ENCODE measurements around the gene RASA3.

Gene RASA3

DNA sequence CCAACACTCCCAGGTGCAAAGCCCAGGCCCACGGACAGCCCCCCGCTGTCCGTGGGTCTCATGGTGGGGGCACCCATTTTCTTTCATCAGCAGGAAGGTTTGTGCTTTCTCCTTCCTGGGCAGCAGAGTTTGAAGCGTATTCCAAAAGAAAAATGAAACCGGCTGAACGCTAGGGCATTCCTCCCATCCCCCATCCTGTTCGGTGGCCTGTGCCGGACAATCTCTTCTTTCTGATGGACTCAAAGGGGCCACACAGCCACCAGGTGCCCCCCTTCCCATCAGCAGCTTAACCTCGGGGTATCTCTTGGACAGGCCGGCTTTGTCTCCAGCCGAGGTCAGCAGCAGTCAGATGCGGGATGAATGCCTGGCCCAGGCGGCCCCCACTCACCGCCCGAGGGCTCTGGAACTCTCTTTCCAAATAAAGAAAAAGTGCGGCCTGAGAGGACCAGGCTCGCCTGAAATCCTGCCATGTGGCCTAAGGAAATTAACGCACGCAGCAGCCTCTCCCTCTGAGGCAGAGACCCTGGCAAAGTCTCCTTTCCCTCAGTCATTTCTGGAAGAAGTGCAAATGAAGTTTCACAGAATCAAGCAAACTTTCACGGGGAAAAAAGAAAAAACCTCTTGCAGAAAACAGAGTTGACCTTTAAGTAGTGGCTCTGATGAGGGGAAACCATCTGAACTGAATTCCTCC, 67.8 kb downstream of the RASA3 start:
- no peak for DNase-seq

DNA sequence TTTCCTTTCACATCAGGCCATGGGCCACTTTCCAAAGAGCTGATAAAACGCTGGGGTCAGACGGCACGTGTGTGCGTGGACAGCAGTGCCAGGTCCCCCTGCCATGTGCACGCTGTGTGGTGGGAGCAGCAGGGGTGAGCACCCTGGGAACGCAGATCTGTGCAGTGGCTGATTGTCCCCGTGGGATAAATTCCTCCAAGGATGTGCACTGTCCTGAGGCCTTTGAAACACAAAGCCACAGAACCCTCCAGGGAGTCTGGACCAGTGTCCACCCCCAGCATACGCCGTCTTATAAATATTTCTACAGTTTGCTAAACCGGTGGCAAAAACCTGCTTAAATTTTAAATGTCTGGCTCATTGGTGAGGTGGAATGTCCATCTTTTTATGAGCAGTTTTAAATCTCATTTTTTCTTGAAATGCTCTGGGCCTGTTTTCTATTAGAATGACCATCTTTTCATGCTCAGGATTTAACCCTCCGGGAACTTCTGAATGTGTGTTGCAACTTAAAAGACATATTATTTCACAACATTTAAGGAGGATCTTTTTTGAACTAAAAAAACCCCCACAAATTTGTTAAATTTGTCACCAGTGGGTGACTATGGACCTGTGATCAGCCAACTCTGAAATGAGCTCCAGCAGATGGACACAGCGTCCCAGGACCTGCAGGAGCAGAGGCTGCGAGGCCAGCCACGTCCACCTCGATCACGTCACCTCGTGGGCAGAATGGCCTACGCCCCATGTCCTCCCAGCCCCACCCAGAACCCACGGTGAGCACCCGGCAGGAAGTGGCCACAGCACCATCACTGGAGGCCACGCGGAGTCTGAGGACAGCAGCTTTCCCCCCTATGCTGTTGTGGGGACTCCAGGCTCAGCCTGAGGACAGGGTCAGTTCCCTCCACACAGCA, 68.6 kb downstream of the RASA3 start:
- no peak for DNase-seq

DNA sequence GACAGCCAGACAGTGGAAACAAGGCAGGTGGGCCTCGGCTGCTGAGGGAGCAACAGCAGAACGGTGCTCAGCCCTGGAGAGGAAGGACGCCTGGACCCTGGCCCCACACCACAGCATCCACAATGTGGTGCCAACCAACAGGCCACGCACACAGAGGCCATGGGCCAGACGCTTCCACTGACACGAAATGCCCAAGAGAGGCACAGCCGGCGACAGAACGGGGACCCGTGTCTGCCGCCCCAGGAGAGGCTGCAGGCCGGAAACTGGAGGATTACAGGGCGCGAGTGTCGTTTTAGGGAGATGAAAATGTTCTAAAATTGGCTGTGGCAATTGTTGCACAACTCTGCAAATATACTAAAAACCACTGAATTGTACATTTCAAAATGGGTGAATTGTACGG, 69.7 kb downstream of the RASA3 start:
- DNase-seq, result no peak

DNA sequence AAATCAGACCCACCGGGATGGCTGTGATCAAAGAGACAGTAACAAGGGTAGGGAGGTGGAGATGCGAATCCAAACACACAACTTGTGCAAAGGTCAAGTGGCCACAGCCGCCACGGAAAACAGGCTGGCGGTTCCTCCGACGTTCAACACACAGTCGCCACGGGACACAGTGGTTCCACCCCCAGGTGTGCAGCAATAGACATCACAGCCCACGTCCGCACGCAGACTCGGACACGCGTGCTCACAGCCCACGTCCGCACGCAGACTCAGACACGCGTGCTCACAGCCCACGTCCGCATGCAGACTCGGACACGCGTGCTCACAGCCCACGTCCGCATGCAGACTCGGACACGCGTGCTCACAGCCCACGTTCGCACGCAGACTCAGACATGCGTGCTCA, 70.1 kb downstream of the RASA3 start:
- DNase-seq, result no peak

DNA sequence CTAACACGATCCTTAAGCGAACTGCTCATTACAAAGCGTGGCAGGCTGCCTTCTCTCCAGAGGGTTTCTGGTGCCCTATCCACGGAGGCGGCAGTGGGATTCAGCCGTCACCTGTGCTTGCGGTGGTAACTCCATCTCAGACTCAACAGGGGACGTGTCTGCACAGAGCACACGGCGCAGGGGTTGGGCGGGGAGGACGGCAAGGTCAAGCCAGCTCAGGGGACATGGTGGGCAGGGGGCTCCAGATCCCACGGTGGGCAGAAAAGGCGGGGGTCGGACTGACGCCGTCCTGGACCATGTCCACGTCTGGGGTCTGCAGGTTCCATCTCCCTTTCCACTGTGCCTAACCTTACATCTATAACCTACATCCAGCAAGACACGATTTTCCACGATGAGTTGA, 70.7 kb downstream of the RASA3 start:
- no peak for DNase-seq

DNA sequence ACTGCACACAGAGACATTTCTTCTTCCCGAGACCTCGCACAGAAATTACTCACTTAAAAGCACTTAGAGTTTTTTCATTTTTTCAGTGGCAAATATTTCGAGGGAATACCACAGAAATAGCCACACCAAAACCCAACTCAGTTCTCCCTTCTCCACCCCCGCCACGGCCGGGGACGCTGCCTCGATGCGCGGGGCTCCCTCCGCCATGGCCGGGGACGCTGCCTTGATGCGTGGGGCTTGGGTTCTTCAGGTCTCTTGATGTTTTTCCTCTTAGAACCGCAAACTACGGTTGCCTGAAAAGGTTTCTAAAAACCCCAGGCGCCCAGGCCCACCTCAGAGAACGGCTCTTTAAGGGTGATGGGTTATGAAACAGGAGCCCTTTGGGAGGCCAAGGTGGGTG, 71.4 kb downstream of the RASA3 start:
- DNase-seq, result no peak

DNA sequence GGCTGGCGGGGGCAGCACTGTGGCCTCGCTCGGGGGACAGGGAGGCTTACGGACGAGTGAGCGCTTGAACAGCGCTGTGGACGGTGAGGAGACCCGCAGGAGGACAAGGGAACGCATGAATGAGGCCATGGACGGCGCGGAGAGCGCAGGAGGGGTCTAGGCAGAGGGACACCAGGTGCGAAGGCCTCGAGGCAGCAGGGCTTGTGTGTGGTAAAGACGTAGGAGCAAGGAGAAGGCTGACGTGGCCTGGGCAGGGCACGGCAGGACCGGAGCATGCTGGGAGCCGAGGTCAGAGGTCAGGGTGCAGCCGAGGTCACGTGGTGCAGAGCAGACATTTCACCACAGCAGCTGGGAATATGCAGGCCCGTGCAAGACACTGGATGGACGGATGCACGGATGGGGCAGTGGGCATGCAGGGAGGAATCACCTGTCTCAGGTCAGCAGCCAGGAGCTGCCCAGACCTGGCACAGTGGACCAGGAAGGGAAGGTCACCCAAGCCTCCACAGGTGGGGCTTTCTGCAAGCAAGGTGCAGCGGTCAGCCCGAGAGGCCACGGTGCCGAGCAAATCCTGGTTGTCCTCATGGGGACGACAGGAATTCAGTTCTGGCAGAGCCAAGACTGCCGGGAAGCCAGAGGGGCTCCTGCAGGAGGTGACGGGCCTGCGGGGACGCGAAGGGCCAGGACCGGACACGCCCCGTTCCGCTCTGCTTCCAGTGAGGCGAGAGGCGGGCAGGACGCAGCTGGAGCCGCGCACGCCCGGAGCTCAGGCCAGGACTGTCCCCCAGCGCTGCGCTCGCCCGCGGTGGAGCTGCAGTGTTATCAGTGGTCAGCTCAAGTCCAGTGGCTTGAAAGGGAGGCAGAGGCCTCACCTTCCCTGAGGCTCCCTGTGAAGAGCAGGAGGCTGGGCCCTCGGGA, 72.2 kb downstream of the RASA3 start:
- no peak for DNase-seq

DNA sequence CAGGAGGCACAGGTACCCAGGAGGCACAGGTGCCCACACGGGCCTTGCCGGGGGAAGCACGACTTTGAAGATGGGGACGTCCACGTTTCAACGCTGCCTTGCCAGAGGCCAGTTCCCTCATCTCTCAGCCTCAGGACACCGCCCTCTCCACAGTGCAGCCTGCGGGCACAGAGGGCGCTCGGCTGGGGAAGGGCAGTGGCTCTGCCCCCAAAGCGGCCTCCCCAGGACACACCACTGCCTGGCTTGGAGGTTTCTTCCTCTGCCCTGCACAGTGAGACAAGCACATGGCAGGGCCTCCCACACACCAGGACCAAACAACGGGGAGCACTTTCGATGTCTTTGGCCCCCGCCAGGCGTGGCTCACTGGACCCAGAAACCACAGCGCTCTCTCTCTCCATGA, 73.0 kb downstream of the RASA3 start:
- DNase-seq, result no peak

DNA sequence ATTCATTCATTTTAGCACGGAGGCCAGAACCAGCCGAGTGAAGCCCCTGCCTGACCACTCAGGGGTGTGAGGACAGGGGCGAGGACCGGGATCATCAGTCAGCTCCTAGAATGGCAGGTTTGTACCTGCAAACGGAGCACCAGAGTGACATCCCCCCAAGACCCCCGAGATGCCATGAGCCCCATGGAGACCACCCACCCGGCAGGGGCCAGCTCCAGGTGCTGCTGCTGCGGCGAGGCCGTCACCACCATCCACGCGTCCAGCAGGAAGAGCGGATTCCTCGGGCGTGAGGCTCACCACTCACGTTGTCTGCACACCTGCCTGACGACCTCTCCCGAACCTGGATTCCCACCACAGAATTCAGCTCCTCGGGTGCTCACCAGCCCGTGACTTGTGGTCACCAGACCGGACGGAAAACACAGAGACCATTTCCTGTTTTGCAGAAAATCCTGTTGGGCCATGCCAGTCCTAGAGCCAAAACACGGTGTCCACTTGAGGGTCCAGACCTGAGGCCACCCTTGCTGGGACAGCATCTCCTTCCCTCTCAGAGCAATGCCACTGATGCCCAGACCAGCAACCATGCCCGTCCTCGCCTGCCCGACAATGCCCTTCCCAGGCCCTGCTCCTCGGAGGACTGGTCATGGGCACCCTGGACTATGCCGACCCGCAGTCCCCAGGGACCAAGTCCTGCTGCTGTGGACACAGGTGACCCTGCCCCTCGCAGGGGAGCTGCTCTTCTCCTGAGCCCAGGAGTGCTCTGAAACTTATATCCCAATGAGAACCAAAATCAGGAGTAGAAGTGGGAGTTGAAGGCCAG, 74.2 kb downstream of the RASA3 start:
- no peak for DNase-seq

DNA sequence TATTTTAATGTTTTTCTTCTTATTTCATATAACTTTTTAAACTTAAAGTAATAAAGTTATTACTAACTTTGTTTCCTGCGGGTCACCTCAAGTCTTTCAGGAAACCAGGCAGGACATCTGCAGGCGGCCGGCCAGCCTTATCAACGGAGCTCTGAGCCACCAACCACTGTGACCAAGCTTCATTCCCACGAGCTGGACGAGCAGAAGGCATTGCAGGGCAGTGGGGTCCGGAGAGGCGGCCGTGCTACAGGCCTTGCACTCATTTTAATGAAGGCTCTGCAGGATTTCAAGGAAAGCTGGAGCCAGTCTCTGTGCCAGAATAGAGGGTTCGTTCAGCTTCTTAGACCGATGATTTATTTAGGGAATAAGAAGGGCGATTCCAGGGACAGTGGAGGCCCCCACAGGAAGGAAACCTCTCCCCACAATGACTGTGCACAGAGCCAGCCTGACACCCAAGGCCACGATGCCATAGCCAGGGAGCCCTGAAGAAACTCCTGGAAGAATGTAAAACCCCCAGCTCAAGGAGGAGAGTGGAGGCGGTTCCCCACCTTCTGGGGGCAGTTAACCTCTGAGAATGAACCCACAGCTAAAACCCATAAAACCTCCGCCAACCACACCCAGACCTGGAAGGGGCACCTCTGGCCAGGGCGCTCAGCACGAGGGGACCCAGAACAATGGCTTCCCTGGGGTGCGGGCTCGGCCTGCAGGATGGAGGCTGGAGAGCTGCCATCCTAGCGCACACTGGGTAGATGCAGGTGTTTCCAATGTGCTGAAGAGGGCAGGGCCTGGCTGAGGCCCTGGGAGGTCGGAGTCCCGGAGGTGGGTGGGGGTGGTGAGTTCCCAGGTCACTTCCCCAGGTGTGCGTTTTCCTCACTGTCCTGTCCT, 75.0 kb downstream of the RASA3 start:
- DNase-seq, result no peak

DNA sequence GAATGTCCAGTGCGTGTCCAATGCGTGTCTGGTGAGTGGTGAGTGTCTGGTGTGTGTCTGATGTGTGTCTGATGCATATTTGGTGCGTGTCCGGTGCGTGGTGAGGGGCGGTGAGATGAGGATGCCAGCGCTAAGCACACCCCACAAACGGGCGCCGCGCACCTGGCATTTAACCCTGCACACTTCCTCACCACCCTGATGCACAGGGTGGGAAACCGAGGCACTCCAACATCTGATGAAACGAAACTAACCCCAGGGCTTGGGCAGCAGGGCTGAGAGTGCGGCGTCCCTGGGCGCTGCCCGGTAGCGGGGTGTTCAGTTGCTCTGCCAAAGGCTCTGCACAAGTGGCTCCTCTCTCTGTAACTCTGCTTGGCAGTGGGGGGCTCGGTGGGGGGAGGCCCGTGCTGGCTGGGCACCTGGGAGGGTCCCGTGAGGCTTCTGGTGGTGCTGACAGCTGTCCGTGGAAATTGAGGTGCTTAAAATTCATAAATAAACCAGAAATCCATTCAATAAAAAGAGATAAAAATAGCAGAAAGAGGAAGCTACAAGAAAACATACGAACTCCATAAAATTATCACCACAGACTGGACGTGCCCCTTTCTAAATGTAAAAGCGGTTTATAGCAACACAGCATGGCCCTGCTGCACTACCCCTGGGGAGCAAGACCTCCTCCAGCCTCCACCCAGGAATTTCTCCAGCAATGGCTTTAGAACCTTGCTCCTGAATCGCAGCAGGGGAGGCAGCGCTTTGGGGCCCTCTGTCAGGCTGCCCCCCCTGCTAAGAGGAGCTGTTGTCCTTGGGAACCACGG, 76.0 kb downstream of the RASA3 start:
- no peak for DNase-seq

DNA sequence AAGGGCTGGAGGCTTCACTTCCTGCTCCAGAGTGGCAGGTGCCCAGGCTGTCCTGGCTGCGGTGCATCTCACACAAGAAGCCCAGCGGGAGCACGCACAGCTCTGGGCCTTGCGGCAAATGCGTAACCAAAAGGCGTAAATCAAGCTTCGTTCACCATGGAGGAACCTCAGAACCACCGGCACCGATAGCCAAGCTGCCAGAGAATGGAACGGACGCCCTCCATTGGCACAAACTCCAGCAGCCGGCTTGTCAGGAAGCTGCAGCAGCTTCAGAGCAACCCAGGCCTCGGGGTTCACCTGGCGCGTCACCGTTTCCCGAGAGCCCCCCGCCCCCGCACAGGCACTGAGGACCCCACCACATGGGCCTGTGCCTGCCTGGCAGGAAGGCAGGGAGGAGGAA, 76.7 kb downstream of the RASA3 start:
- DNase-seq, result no peak

DNA sequence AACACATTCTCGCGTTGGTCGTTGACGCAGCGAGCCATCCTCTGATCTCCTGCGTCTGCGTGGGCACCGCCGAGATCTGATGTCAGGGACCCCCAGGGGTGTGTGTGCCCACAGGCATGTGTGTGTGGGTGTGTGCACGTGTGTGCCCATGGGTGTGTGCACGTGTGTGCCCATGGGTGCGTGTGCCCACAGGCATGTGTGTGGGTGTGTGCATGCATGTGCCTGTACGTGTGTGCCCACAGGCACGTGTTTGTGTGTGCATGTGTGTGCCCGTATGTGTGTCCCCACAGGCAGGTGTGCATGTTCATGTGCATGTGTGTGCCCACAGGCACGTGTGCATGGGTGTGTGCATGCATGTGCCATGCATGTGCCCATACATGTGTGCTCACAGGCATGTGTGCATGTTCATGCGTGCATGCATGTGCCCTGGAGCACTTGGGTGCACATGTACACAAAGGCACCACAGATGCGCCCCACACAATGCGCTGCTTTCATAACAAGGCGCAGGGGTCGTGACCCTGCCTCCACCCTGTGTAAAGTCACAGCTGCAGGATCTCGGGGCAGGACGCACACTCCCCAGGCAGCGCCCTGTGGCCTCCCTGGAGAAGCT, 77.5 kb downstream of the RASA3 start:
- no peak for DNase-seq

DNA sequence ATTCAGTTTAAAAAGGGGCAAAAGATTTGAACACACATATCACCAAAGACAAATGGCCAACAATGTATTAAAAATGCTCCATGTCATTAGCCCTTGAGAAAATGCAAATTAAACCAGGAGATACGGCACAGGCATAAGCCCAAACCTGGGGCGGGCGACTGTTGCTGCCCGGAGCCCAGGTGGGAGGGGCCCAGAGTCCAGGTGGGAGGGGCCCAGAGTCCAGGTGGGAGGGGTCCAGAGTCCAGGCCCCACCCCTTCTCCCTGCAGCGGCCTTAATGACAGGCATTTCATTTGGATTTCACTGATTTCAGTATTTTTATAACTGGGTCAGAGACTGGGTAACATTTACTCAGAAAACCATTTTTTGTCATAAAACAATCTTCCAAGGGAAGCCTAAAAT, 78.2 kb downstream of the RASA3 start:
- DNase-seq, result peak in 3 of 6 experiments; percentile 17 to 20 (median 18)

DNA sequence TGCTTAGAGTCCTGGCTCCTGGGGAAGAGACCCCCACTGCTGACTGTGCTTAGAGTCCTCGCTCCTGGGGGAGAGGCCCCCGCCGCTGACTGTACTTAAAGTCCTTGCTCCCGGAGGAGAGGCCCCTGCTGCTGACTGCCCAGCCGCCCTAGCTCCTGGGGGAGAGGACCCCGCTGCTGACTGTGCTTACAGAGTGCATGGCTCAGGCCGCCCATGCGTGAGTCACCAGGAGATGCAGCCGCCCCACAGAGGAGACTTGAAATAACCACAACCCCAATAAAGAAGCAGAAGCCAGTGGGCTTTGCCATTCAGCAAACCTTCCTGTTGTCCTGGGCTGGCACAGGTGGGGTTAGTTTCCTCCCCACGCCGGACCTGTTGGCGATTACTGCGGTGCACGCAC, 79.4 kb downstream of the RASA3 start:
- DNase-seq, result no peak

DNA sequence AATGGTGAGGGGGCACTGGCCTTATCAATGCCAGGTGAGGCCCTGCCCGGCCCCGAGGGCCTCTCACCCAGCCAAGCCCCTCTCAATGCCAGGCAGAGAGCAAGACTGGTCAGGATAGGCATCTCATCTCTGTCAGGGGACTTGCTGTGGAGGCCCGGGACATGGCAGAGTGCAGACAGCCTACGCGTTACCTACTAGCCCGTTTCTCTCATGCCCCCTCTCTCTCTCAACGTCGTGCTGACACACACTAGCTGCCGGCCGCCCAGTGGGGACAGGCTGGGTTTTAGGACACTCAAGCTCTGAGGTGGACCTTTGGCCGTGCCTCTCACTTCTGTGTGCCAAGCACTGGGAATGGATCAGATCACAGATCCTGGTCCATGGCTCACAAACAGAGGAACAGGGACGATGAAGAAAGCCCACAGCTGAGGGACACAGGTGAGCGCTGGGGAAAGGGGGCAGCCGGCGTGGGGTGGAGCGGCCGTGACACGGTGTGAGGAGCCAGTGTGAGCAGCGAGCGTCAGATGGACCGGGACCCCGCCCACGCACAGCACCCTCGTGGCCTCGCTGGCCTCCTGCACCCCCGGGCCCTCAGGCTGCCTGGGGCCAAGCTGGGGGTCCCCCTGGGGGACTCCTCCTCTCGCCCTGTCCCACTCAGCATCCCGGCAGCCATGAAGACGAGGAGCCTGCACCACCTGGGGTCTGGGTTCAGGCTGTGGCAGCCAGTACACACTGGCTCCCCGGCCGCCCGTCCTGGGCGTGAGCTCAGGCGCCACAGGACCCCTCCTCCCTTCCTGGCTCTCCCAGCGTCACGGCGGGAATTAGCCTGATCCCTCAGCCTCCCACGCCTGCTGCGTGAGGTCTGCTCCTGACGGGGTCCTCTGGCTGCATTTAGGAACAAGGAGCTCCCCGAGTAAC, 81.6 kb downstream of the RASA3 start:
- no peak for DNase-seq

DNA sequence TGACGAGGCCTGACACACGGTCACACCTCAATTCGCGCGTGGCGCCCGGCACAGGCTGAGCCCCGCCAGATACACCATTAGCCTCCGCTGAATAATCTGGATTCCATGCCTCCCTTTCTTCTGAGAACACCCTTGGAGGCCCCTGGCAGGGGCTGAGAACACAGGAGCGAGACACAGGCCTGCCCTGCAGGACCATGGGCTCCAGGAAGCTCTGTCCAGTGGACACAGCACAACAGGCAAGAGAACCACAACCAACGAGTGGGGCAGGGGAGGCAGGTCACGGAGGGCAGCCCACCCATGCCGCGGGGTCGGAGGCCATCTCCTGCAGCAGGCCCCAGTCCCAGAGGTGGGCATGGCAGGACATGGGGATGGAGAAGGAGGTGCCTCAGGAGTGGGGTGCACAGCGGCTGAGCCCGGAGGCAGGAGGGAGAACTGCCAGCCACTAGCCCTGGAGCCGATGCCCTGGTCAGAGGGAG, 82.8 kb downstream of the RASA3 start:
- no peak for DNase-seq

DNA sequence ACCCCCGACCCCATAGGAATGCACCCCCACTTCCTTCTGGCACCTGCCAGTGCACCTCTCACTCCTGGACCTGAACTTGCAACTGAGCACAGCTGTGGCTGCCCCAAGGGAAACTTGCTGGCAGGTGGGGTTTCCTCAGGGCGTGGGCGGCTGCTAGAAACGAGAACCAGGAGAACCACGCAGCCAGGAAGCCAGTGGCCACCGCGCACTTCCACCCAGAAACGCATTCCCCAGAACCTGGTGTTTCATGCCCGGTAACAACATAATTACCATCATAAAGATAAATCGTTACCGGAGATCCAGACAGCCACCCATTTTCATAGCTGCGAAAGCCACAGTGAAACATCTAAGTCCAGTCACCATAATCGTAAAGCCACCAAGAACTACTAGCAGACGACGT, 83.4 kb downstream of the RASA3 start:
- peak in 4 of 6 experiments; percentile 29 to 39 (median 33) for DNase-seq

DNA sequence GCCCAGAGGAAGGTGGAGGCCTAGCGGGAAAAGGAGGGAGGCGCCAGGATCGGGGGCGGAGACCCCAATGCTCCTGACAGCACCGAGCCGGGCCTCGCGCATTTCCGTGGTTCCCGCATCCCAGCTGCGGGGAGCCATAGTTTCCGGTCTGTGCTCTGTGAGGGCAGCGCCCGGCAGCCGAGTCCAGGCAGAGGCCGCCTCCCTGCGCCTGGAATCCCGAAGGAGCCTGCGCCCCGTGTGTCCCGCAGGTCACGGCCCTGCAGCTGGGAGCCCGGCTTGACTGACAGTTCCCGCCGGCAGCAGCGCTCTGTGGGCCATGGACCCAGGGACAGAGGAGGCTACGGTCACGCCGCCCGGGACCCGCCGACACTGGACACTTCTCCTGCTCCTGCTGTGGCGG, 84.0 kb downstream of the RASA3 start:
- no peak for DNase-seq

Measured in stimulated activated naive CD4-positive, alpha-beta T cell (primary cell).